Heart right ventricle (tissue), 16 donors: ENCODE results near the gene FAM200A. TPM values are rescaled to one million over a fixed set of nuclear protein-coding genes. Genes with fewer than 3 reads are reported as not detected.

ENCODE experiments used
- ATAC-seq, 8 donors: fragments of 200-7000 bp; cut with Tn5 transposase; one replicate each; pipeline ENCODE4 v1.9.1; 2020; ENCODE audit warnings: mild to moderate bottlenecking in 8 of 8, moderate library complexity in 8 of 8, moderate number of reproducible peaks in 1 of 8
- DNase-seq, 2 donors: peaks; one replicate each; pipeline ENCODE4 v3.0.0-alpha.2; 2020
- H3K27ac ChIP-seq, 10 donors: fragments of 200-600 bp; sonication (generic) in 2 of 10; one replicate each; pipeline versions ENCODE4 v1.5.0 to v1.8.0; 2020 to 2022; ENCODE audit warnings: mild to moderate bottlenecking in 3 of 10
- H3K27me3 ChIP-seq, 7 donors: fragments of 200-600 bp; one replicate each; pipeline ENCODE4 v1.8.0; 2021 to 2022; ENCODE audit warnings: mild to moderate bottlenecking in 2 of 7
- H3K36me3 ChIP-seq, 9 donors: fragments of 200-600 bp; sonication (generic) in 1 of 9; one replicate each; pipeline versions ENCODE4 v1.5.0 to v1.8.0; 2020 to 2022; ENCODE audit warnings: mild to moderate bottlenecking in 2 of 9
- H3K4me1 ChIP-seq, 9 donors: fragments of 200-600 bp; sonication (generic) in 1 of 9; one replicate each; pipeline versions ENCODE4 v1.5.0 to v1.8.0; 2020 to 2022; ENCODE audit warnings: mild to moderate bottlenecking in 4 of 9
- H3K4me3 ChIP-seq, 10 donors: fragments of 200-600 bp; sonication (generic) in 2 of 10; one replicate each; pipeline versions ENCODE4 v1.5.0 to v1.8.0; 2020 to 2022; ENCODE audit warnings: mild to moderate bottlenecking in 7 of 10, moderate library complexity in 2 of 10
- H3K9me3 ChIP-seq, 11 donors: fragments of 200-600 bp in 10 of 11; sonication (generic) in 2 of 11; one replicate each; pipeline versions ENCODE4 v1.5.0 to v1.8.0; 2013 to 2022; ENCODE audit warnings: mild to moderate bottlenecking in 2 of 11, control low read depth in 1 of 11, moderate library complexity in 1 of 11
- CTCF ChIP-seq, 9 donors: fragments of 200-600 bp; sonication (generic) in 2 of 9; IDR thresholded peaks; one replicate each; pipeline versions ENCODE4 v1.5.0 to v1.8.0; 2021 to 2022; ENCODE audit warnings: antibody characterized with exemption in 9 of 9, mild to moderate bottlenecking in 5 of 9, moderate library complexity in 1 of 9
- WGBS, 2 donors: extraction: QIAGEN DNeasy Blood & Tissue Kit; methylation state at CpG; one replicate each; pipeline ENCODE4 v1.1.7; 2013; ENCODE audit warnings: inconsistent platforms in 1 of 2; 5-methylcytosine and 5-hydroxymethylcytosine counted together
- intact Hi-C, 10 donors: fragments of 100-400 bp; cut with DNase I; formaldehyde crosslinking; loops; one replicate each; pipeline versions ENCODE4 v1.11.1 to v1.14.2; 2022
- polyA plus RNA-seq, 2 donors: library from polyadenylated mRNA; stranded (reverse); fragments of 200-250 nt; gene quantifications; one replicate each; pipeline ENCODE4 v1.2.3, GENCODE V29; 2013
- total RNA-seq, 10 donors: library from RNA; stranded (reverse); fragmentation: NEBNext Ultra II Directional in 3 of 10; extraction: Animal tissue kit (Norgen Biotek cat#: 25700) in 3 of 10; gene quantifications; one replicate each; pipeline versions ENCODE4 v1.2.1 to v1.2.4, GENCODE V29; 2021 to 2023
- donor health status: Arrhythmogenic right ventricular cardiomyopathy.
- donor health status: ischemic (EF 13 %, LVEDD 7.1; RV severe dilation, severe dysfunction).
- donor health status: healthy with polysubstance abuse.
- donor health status: DM: no; HTN: yes; CAD: no.
- donor health status: DM: no; HTN: no; CAD: no.
- donor health status: ischemic (EF 25% LVEDD 6.9; RV normal size, moderate dysfunction).
- donor health status: ischemic (EF 25% LVEDD 5.7; RV mildly dilated, moderate dysfunction).
- donor health status: healthy.
- donor health status: DM: yes; HTN: yes; CAD: no.
- donor health status: Ischemic cardiomyopathy.
- donor health status: ischemic (EF 35%, LVEDD 5.7; RV mildly dilated, moderate dysfunction).
- donor health status: nonischemic (EF 11% LVEDD 7.7; RV severe dilation, severe dysfunction).
- donor health status: DM: yes; HTN: yes; CAD: no.
- donor health status: PGD.
- donor health status: ischemic (EF 29% LVEDD 5.4; RV normal size, mild dysfunction).
- donor health status: nonischemic (EF 23%, LVEDD 6.1; RV moderate dilation, normal function).

FAM200A gene
- total and polyA plus RNA-seq, 12 donors = 3.4 to 7.7 (median 5.6) TPM

GRCh38 chr7:99500637-99501009, 51.3 kb downstream of the FAM200A start:
- 47 to 48% methylated on average over 16 of the region's 16 CpGs for WGBS, 2 donors
- intact Hi-C loops = loop anchor here in 8 of 10 donors (1.0 to 10.0 kb wide), 6 partner anchors 52 to 126 kb away; partner anchors contain the start of genes FAM200A (in 6 of the 8), ZNF655 (in 6 of the 8), ARPC1B (in 1 of the 8) and BUD31 (in 1 of the 8)
- peaks cover 7 to 41% (median 36%) of the 10 kb centered on the region in 9 donors for H3K4me1 ChIP-seq

GRCh38 chr7:99499721-99500636, 51.9 kb downstream of the FAM200A start, which contains the start of gene ZNF394:
Gene ZNF394, minus strand, starts transcription at chr7:99500281. Its CDS starts 188 bp downstream, at chr7:99500093.
- DNase-seq (peak; percentile 91 to 93), ATAC-seq (peak; percentile 54 to 75 (median 66))
- no peaks in the 10 kb centered on the region for H3K27me3 ChIP-seq
- H3K9me3 ChIP-seq = peaks cover 0 to 10% (median 1%) of the 10 kb centered on the region in 11 donors
- H3K27ac ChIP-seq = peak within 1 kb of the TSS; percentile 77 to 96 (median 90)
- H3K4me3 ChIP-seq = peak within 1 kb of the TSS; percentile 49 to 100 (median 79)
- WGBS, 2 donors = 1% methylated on average over 68 of the region's 68 CpGs
- intact Hi-C loops = loop anchor here in 8 of 10 donors (5.0 to 10.0 kb wide), 5 partner anchors 52 to 125 kb away; partner anchors contain the start of genes FAM200A (in 6 of the 8), ZNF655 (in 6 of the 8), ARPC1B (in 1 of the 8) and BUD31 (in 1 of the 8)
- peaks cover 0 to 38% (median 17%) of the 10 kb centered on the region in 9 donors for H3K36me3 ChIP-seq
- TF ChIP-seq CTCF (IDR thresholded peaks at IDR 0.05) = peak in 2 of 9 donors; percentile 16
- H3K4me1 ChIP-seq = peaks cover 6 to 38% (median 32%) of the 10 kb centered on the region in 9 donors

More at GRCh38 chr7:99500637-99501009, 51.3 kb downstream of the FAM200A start:
- Histone ChIP-seq H3K27me3 (no peaks in the 10 kb centered on the region), H3K4me3 (peak overlapping the region; percentile 49 to 100 (median 79)), H3K27ac (peak overlapping the region; percentile 77 to 96 (median 90)), H3K36me3 (peaks cover 0 to 32% (median 12%) of the 10 kb centered on the region in 9 donors), H3K9me3 (peaks cover 0 to 4% (median 0%) of the 10 kb centered on the region in 11 donors)
- TF ChIP-seq CTCF (IDR thresholded peaks at IDR 0.05) = no peak
- ATAC-seq (no peak), DNase-seq (no peak)

GRCh38 chr7:99499371-99499720, 52.6 kb downstream of the FAM200A start:
- H3K36me3 ChIP-seq = peaks cover 0 to 45% (median 24%) of the 10 kb centered on the region in 9 donors
- H3K9me3 ChIP-seq = peaks cover 0 to 17% (median 8%) of the 10 kb centered on the region in 11 donors
- TF ChIP-seq CTCF (IDR thresholded peaks at IDR 0.05) = no peak
- ATAC-seq (peak in 5 of 8 donors; percentile 10 to 37 (median 24)), DNase-seq (no peak)
- intact Hi-C loops = no loop called here
- peaks cover 6 to 38% (median 32%) of the 10 kb centered on the region in 9 donors for H3K4me1 ChIP-seq
- no peaks in the 10 kb centered on the region for H3K27me3 ChIP-seq
- WGBS, 2 donors = 0 to 1% methylated on average over 14 of the region's 14 CpGs
- H3K27ac ChIP-seq = peak overlapping the region; percentile 77 to 96 (median 90)
- H3K4me3 ChIP-seq = peak overlapping the region; percentile 49 to 100 (median 79)

- intact Hi-C loops = no loop called here
- no peak for TF ChIP-seq CTCF (IDR thresholded peaks at IDR 0.05)
- H3K27ac ChIP-seq = peak overlapping the region in 3 of 10 donors; percentile 92 to 96 (median 95)
- peaks cover 5 to 53% (median 32%) of the 10 kb centered on the region in 9 donors for H3K36me3 ChIP-seq
- ATAC-seq = no peak
- H3K4me1 ChIP-seq = peaks cover 6 to 31% (median 28%) of the 10 kb centered on the region in 9 donors
- no peaks in the 10 kb centered on the region for H3K27me3 ChIP-seq
- WGBS, 2 donors = 69 to 72% methylated on average over 11 of the region's 11 CpGs
- H3K4me3 ChIP-seq = peak overlapping the region; percentile 49 to 100 (median 79)
- H3K9me3 ChIP-seq = peaks cover 0 to 25% (median 16%) of the 10 kb centered on the region in 11 donors
- DNase-seq = no peak
Observed at GRCh38 chr7:99498546-99498944, 53.4 kb downstream of the FAM200A start.
